HTERT RPE-1 (cell line): ENCODE results near the gene CCPG1.

ENCODE experiments used
- in situ Hi-C: fragments of 300-500 bp; cut with MboI; formaldehyde crosslinking; loops from 4 replicates; pipeline ENCODE4 v1.14.3; 2020; ENCODE audit warnings: low sequenced_read_pairs

CCPG1 gene

DNA sequence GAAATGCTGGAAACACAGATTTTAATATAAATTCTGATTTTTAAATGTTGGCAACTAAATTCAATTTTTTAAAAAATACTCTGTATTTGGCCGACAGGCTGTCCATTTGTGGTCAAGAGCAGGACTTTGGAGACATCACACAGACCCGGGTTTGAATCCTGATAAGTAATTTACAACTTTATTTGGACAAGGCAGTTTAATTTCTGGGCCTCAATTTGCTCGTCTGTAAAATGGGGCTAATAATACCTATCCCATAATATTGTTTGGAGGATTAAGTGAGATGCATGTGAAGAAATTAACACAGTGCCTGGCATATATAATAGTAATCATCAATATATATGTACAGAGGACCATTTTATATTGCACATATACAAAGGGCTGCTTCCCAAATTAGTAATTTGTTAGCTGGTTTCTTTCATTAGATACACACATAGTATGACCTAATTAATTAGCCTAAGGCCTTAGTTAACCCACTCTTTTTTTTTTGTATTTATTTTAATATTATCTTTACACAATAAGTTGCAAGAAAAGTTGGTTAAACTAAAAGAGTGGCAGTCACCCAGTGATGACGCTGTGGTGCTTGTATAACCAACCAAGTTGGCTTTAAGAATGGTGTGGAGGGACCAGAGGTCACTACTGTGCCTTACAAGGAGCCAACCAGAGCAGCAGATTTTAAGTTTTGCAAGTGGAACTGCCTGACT, 88.5 kb downstream of the CCPG1 start:
- in situ Hi-C loops: no loop called here

DNA sequence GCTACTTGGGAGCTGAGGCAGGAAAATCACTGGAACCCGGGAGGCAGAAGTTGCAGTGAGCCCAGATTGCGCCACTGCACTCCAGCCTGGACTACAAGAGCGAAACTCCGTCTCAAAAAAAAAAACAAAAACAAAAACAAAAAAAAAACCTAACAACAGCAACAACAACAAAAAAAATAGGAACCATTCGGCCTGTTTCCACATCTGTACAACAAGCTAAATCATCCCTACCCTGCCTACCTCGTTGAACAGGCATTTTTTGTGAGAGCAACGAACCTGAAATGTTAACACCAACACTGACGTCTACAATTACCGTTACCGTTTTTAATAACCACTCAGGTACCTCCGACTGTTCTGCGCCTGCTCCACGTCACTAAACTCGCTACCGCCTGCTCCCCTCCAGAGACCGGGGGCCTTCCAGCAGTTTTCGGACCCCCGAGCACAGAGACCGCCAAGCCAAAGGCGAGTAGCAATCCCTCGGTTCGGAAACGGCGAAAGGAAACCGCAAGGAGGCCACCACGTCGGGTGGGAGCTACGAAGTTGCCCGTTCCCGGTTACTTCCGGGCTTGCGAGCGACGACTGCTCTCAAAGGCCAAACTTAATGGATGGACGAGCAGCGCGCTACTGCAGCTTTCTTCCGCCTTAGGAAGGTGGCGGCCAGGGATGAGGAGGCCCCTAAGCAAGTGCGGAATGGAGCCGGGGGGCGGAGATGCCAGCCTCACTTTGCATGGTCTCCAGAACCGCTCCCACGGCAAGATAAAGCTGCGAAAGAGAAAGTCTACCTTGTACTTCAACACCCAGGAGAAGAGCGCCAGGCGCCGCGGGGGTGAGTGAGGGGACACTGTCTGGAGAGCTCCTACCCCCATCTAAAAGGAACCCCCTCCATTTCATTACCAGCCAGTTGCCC, 89.3 kb downstream of the CCPG1 start, which contains the start of the genes PIGB and PIGBOS1:
Gene PIGB, plus strand, starts transcription at position 635 of the 907 bp plus-strand sequence. Its CDS starts 29 bp downstream, at position 664.
Gene PIGBOS1, minus strand, starts transcription at position 536 of the 907 bp plus-strand sequence. CDS start 1,331 bp downstream, outside the sequence.
- in situ Hi-C loops: no loop called here
